Natural killer cell (primary cell): ENCODE data around the gene ADGRD1. TPM values are rescaled to one million over a fixed set of nuclear protein-coding genes. Genes with fewer than 3 reads are reported as not detected.

Source experiments
- ATAC-seq, 3 donors: fragments of 150-1000 bp in 2 of 3; fragments of 200-7000 bp in 1 of 3; cut with Tn5 transposase; 1 replicate in 1 of 3; 2 replicates in 2 of 3; pipeline ENCODE4 v1.10.0; 2021; ENCODE audit warnings: mild to moderate bottlenecking in 2 of 3, moderate library complexity in 2 of 3
- DNase-seq, 2 donors: peaks; one replicate each; pipeline versions ENCODE4 v3.0.0 to v3.0.0-alpha.2; 2013 to 2021; ENCODE audit warnings: mixed read lengths in 1 of 2
- H3K27ac ChIP-seq: one replicate; pipeline ENCODE4 v1.5.1; 2013; ENCODE audit warnings: mild to moderate bottlenecking, low read length
- H3K27me3 ChIP-seq: one replicate; pipeline ENCODE4 v1.6.1; 2013; ENCODE audit warnings: low read length; ENCODE audit not compliant: control insufficient read depth, insufficient read depth
- H3K36me3 ChIP-seq: one replicate; pipeline ENCODE4 v1.6.1; 2013; ENCODE audit warnings: low read length; ENCODE audit not compliant: control insufficient read depth, insufficient read depth
- H3K4me1 ChIP-seq: one replicate; pipeline ENCODE4 v1.6.1; 2013; ENCODE audit warnings: low read length; ENCODE audit not compliant: control insufficient read depth, insufficient read depth
- H3K4me3 ChIP-seq: one replicate; pipeline ENCODE4 v1.5.1; 2013; ENCODE audit warnings: low read length
- H3K9me3 ChIP-seq: one replicate; pipeline ENCODE4 v1.6.1; 2013; ENCODE audit warnings: low read length; ENCODE audit not compliant: control insufficient read depth, insufficient read depth
- H3K27ac Mint-ChIP-seq, 2 donors: one replicate each; pipeline ENCODE4 v1.8.0; 2022; ENCODE audit warnings: mild to moderate bottlenecking in 2 of 2, mixed read lengths in 2 of 2, moderate library complexity in 1 of 2
- H3K27me3 Mint-ChIP-seq, 2 donors: one replicate each; pipeline ENCODE4 v1.8.0; 2022; ENCODE audit warnings: low read depth in 2 of 2, mixed read lengths in 2 of 2
- H3K36me3 Mint-ChIP-seq: one replicate; pipeline ENCODE4 v1.8.0; 2022; ENCODE audit warnings: mixed read lengths
- H3K4me1 Mint-ChIP-seq, 2 donors: one replicate each; pipeline ENCODE4 v1.8.0; 2022; ENCODE audit warnings: mixed read lengths in 2 of 2
- H3K4me3 Mint-ChIP-seq: one replicate; pipeline ENCODE4 v1.8.0; 2022; ENCODE audit warnings: mild to moderate bottlenecking, moderate library complexity, mixed read lengths
- H3K9me3 Mint-ChIP-seq, 2 donors: one replicate each; pipeline ENCODE4 v1.8.0; 2022; ENCODE audit warnings: mixed read lengths in 2 of 2
- CTCF ChIP-seq: fragments of 200-600 bp; IDR thresholded peaks from one replicate; pipeline ENCODE4 v1.8.0; 2022; ENCODE audit warnings: antibody characterized with exemption
- WGBS: methylation state at CpG from one replicate; pipeline ENCODE4 v1.1.7; 2013; ENCODE audit warnings: missing lambda C conversion rate; ENCODE audit not compliant: insufficient coverage; 5-methylcytosine and 5-hydroxymethylcytosine counted together
- intact Hi-C: fragments of 100-400 bp; cut with micrococcal nuclease; formaldehyde crosslinking; loops from one replicate; pipeline ENCODE4 v1.14.2; 2022
- total RNA-seq, 4 donors: library from RNA; stranded (reverse); fragments of 120-200 nt in 1 of 4; gene quantifications; one replicate each; pipeline versions ENCODE4 v1.2.3 to v1.2.4, GENCODE V29; 2013 to 2022

The ADGRD1 gene
- total RNA-seq, 3 donors from 2014 or later (not counting 1 experiment from before 2014, with no cell fraction given), result 0.50 to 3.9 (median 1.4) TPM

- H3K27ac Mint-ChIP-seq, result no peak overlapping the region
- H3K27me3 Mint-ChIP-seq, result peaks cover 8 to 11% of the 10 kb centered on the region in 2 donors
- Histone ChIP-seq H3K27ac (no peak overlapping the region), H3K36me3 (no peaks in the 10 kb centered on the region), H3K27me3 (no peaks in the 10 kb centered on the region), H3K4me1 (peaks cover 26% of the 10 kb centered on the region), H3K4me3 (no peak overlapping the region), H3K9me3 (no peaks in the 10 kb centered on the region)
- H3K4me1 Mint-ChIP-seq, result peaks cover 0 to 10% of the 10 kb centered on the region in 2 donors
- no peak overlapping the region for H3K4me3 Mint-ChIP-seq
- 76% methylated on average over 10 of the region's 10 CpGs for WGBS
- ATAC-seq (no peak), DNase-seq (no peak)
- no peak for TF ChIP-seq CTCF
- intact Hi-C loops, result no loop called here
- no peaks in the 10 kb centered on the region for H3K36me3 Mint-ChIP-seq
- no peaks in the 10 kb centered on the region for H3K9me3 Mint-ChIP-seq
These were observed 24.0 kb downstream of the ADGRD1 start for GRCh38 chr12:130977743-130978095.

GRCh38 chr12:130978785-130979184 lies 25.1 kb downstream of the ADGRD1 start:
- no peaks in the 10 kb centered on the region for H3K9me3 Mint-ChIP-seq
- intact Hi-C loops, result no loop called here
- H3K27ac Mint-ChIP-seq, result no peak overlapping the region
- Histone ChIP-seq H3K36me3 (no peaks in the 10 kb centered on the region), H3K9me3 (no peaks in the 10 kb centered on the region), H3K27me3 (no peaks in the 10 kb centered on the region), H3K4me3 (no peak overlapping the region), H3K4me1 (peaks cover 29% of the 10 kb centered on the region), H3K27ac (no peak overlapping the region)
- peaks cover 0 to 10% of the 10 kb centered on the region in 2 donors for H3K4me1 Mint-ChIP-seq
- no peak for TF ChIP-seq CTCF
- no peaks in the 10 kb centered on the region for H3K36me3 Mint-ChIP-seq
- peaks cover 8 to 11% of the 10 kb centered on the region in 2 donors for H3K27me3 Mint-ChIP-seq
- WGBS, result 75% methylated on average over 12 of the region's 12 CpGs
- no peak overlapping the region for H3K4me3 Mint-ChIP-seq
- DNase-seq, result no peak
- ATAC-seq, result no peak

- no peak for DNase-seq
- intact Hi-C loops, result no loop called here
- no peaks in the 10 kb centered on the region for H3K27me3 ChIP-seq
- WGBS, result 32% methylated on average over 11 of the region's 11 CpGs
- H3K27me3 Mint-ChIP-seq, result peaks cover 8 to 17% of the 10 kb centered on the region in 2 donors
- no peak for ATAC-seq
- no peak for TF ChIP-seq CTCF
- no peak overlapping the region for H3K4me3 ChIP-seq
- H3K4me1 Mint-ChIP-seq, result peaks cover 0 to 10% of the 10 kb centered on the region in 2 donors
- H3K9me3 Mint-ChIP-seq, result no peaks in the 10 kb centered on the region
- no peak overlapping the region for H3K27ac Mint-ChIP-seq
- H3K27ac ChIP-seq, result no peak overlapping the region
- H3K4me1 ChIP-seq, result peaks cover 29% of the 10 kb centered on the region
- no peak overlapping the region for H3K4me3 Mint-ChIP-seq
- H3K9me3 ChIP-seq, result no peaks in the 10 kb centered on the region
- H3K36me3 Mint-ChIP-seq, result no peaks in the 10 kb centered on the region
- no peaks in the 10 kb centered on the region for H3K36me3 ChIP-seq
These were observed 27.5 kb downstream of the ADGRD1 start for GRCh38 chr12:130981074-130981742.

GRCh38 chr12:130981911-130982310 lies 28.2 kb downstream of the ADGRD1 start:
- H3K4me1 ChIP-seq, result peaks cover 29% of the 10 kb centered on the region
- DNase-seq (no peak), ATAC-seq (no peak)
- no peaks in the 10 kb centered on the region for H3K36me3 Mint-ChIP-seq
- 73% methylated on average over 12 of the region's 12 CpGs for WGBS
- TF ChIP-seq CTCF, result no peak
- no peaks in the 10 kb centered on the region for H3K36me3 ChIP-seq
- H3K9me3 Mint-ChIP-seq, result no peaks in the 10 kb centered on the region
- H3K27me3 Mint-ChIP-seq, result peaks cover 8 to 17% of the 10 kb centered on the region in 2 donors
- intact Hi-C loops, result no loop called here
- peaks cover 0 to 10% of the 10 kb centered on the region in 2 donors for H3K4me1 Mint-ChIP-seq
- no peaks in the 10 kb centered on the region for H3K27me3 ChIP-seq
- H3K27ac ChIP-seq, result no peak overlapping the region
- H3K4me3 Mint-ChIP-seq, result no peak overlapping the region
- H3K9me3 ChIP-seq, result no peaks in the 10 kb centered on the region
- no peak overlapping the region for H3K4me3 ChIP-seq
- H3K27ac Mint-ChIP-seq, result no peak overlapping the region
